ENCODE results near the gene RECQL5.
A peak's percentile ranks its signal among the peaks of the same experiment; 100 is the strongest.

RECQL5 gene

DNA sequence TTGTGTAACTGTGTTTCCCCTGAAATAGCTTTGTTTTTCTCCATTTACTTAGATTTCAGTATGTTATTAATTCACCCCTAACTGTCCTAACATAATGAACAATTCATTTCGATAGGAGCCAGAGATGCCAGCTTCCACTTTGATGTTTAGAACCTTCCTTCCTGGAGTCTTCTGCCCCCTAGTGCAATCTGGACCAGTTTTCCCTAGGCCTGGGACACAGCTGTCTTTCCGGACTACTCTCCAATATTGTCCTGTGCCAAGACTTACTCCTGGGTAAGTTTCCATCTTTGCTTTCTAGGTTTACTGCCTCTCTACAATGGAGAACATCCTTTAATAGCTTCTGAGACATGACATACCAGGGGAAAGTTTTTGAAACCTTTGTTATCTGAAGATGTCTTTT lies 12.8 kb downstream of the RECQL5 start:
- DNase-seq (ENCODE audit: extremely low spot score), result no peak
- ChIA-PET POLR2A (interaction anchor here (1.1 to 1.7 kb wide), 3 partner anchors 13 to 126 kb away, joined by 4 to 6 read pairs (median 4); partner anchors contain the start of genes RECQL5 and SAP30BP), CTCF (interaction anchor here (0.5 to 4.0 kb wide), 7 partner anchors 8 to 519 kb away, joined by 3 to 33 read pairs (median 6); partner anchors contain the start of gene SMIM5)
- TF ChIP-seq FOXK2 (IDR thresholded peaks at IDR 0.05), result no peak
- no peak for TF ChIP-seq ZNF384 (IDR thresholded peaks at IDR 0.05)
- no peak for TF ChIP-seq NFRKB (IDR thresholded peaks at IDR 0.05)
- TF ChIP-seq CTBP1 (IDR thresholded peaks at IDR 0.05; ENCODE audit: borderline replicate concordance), result no peak
- TF ChIP-seq FOXM1 (IDR thresholded peaks at IDR 0.05; ENCODE audit: borderline replicate concordance), result no peak
- TF ChIP-seq BHLHE40 (IDR thresholded peaks at IDR 0.05; ENCODE audit: borderline replicate concordance), result no peak
- no peak for TF ChIP-seq ELF4 (IDR thresholded peaks at IDR 0.05)
- TF ChIP-seq FOXA1 (IDR thresholded peaks at IDR 0.05), result no peak

DNA sequence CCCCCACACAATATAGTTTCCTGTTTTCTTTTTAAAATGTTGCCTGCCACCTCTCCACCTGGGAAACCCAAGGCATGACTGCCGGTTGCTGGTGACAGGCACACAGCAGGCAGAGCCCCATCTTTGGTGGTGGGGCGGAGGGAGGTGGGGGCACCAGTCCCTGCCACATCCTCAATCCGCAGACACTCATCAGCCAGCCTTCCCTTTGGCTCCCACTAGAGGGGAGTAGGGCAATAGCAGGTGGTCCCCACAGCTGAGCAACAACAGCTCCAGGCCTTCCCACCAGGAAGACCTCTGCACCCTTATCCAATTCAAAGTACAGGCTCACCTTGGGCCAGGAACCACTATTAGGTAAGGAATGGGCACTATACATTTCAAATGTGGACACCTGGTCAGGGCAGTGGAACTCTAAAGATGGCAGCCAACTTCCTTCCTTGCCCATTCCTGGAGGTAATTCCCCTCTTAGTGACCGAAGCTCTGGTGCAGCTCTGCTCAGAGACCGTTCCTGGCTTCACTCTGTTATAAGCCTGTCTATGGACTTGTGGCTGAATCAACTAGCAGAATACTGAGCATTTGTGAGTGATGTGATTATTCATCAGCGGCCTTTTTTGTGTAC lies 13.9 kb downstream of the RECQL5 start:
- ChIA-PET POLR2A (interaction anchor here (1.7 to 3.7 kb wide), 3 partner anchors 12 to 20 kb away, joined by 4 to 12 read pairs (median 5); partner anchors contain the start of genes RECQL5, SAP30BP and SMIM5), CTCF (interaction anchor here (0.6 to 4.0 kb wide), 7 partner anchors 10 to 97 kb away, joined by 4 to 33 read pairs (median 5); partner anchors contain the start of genes RECQL5 and SMIM5)
- no peak for TF ChIP-seq L3MBTL2 (conservative IDR thresholded peaks at IDR 0.05)
- TF ChIP-seq ARNT (IDR thresholded peaks at IDR 0.05), result no peak
- TF ChIP-seq FOXK2 (IDR thresholded peaks at IDR 0.05), result no peak
- no peak for TF ChIP-seq BHLHE40 (IDR thresholded peaks at IDR 0.05; ENCODE audit: borderline replicate concordance)
- TF ChIP-seq LEF1 (IDR thresholded peaks at IDR 0.05; ENCODE audit: borderline replicate concordance), result no peak
- no peak for TF ChIP-seq CTBP1 (IDR thresholded peaks at IDR 0.05; ENCODE audit: borderline replicate concordance)
- no peak for TF ChIP-seq TARDBP (IDR thresholded peaks at IDR 0.05)
- no peak for TF ChIP-seq HDGF (IDR thresholded peaks at IDR 0.05; ENCODE audit: borderline replicate concordance)
- TF ChIP-seq SP1 (IDR thresholded peaks at IDR 0.05), result no peak
- TF ChIP-seq PKNOX1 (IDR thresholded peaks at IDR 0.05), result no peak
- TF ChIP-seq ZNF384 (IDR thresholded peaks at IDR 0.05), result no peak
- TF ChIP-seq FOXM1 (IDR thresholded peaks at IDR 0.05; ENCODE audit: borderline replicate concordance), result no peak
- no peak for TF ChIP-seq NFRKB (IDR thresholded peaks at IDR 0.05)
- no peak for TF ChIP-seq ELF4 (IDR thresholded peaks at IDR 0.05)
- no peak for TF ChIP-seq FOXA1 (IDR thresholded peaks at IDR 0.05)
- TF ChIP-seq SUZ12 (IDR thresholded peaks at IDR 0.05), result no peak
- peak; percentile 80 for DNase-seq (ENCODE audit: extremely low spot score)

DNA sequence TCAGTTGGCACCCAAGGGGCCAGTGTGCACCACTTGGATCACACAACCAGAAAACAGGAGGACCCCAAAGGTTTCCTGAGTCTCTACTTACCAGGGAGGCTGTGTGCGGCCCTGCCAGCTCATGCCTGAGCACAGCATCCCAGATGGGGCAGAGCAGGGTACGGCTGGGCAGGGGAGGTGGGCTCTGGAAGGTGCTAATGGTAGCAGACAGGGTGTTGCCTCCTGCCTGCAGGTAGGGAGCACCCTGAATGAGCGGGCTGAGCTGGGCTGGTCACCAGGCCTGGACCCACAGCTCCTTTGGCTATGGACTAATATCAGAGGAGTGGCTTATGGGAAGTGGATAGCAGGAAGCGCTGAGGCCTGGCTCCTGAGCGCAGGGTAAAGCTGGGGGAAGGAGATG lies 14.6 kb downstream of the RECQL5 start:
- DNase-seq (ENCODE audit: extremely low spot score), result no peak
- ChIA-PET POLR2A (interaction anchor here (2.1 to 3.7 kb wide), 2 partner anchors 14 to 19 kb away, joined by 5 to 12 read pairs; partner anchors contain the start of genes RECQL5, SAP30BP and SMIM5), CTCF (interaction anchor here (0.6 to 4.0 kb wide), 7 partner anchors 10 to 98 kb away, joined by 4 to 33 read pairs (median 5); partner anchors contain the start of genes RECQL5 and SMIM5)
- TF ChIP-seq PKNOX1 (IDR thresholded peaks at IDR 0.05) (no peak), FOXK2 (IDR thresholded peaks at IDR 0.05) (no peak)

- TF ChIP-seq TARDBP (IDR thresholded peaks at IDR 0.05) (no peak), CTBP1 (IDR thresholded peaks at IDR 0.05; ENCODE audit: borderline replicate concordance) (no peak), PKNOX1 (IDR thresholded peaks at IDR 0.05) (no peak), FOXM1 (IDR thresholded peaks at IDR 0.05; ENCODE audit: borderline replicate concordance) (no peak), L3MBTL2 (conservative IDR thresholded peaks at IDR 0.05) (no peak), SUZ12 (IDR thresholded peaks at IDR 0.05) (no peak), FOXA1 (IDR thresholded peaks at IDR 0.05) (no peak), BHLHE40 (IDR thresholded peaks at IDR 0.05; ENCODE audit: borderline replicate concordance) (no peak), FOXK2 (IDR thresholded peaks at IDR 0.05) (no peak), ARNT (IDR thresholded peaks at IDR 0.05) (no peak), ZNF384 (IDR thresholded peaks at IDR 0.05) (no peak), NFRKB (IDR thresholded peaks at IDR 0.05) (no peak), HDGF (IDR thresholded peaks at IDR 0.05; ENCODE audit: borderline replicate concordance) (no peak), SP1 (IDR thresholded peaks at IDR 0.05) (no peak), LEF1 (IDR thresholded peaks at IDR 0.05; ENCODE audit: borderline replicate concordance) (no peak), ELF4 (IDR thresholded peaks at IDR 0.05) (no peak)
- ChIA-PET CTCF (interaction anchor here (4.0 to 10.4 kb wide), 2 partner anchors 17 kb away, joined by 33 to 69 read pairs; partner anchors contain the start of gene SMIM5), POLR2A (interaction anchor here (3.7 kb wide), 1 partner anchor 16 kb away, joined by 12 read pairs; the partner anchor contains the start of genes RECQL5 and SAP30BP)
- DNase-seq (ENCODE audit: extremely low spot score), result no peak
Observed at GRCh38 chr17:75650874-75651273, 16.1 kb downstream of the RECQL5 start.

DNA sequence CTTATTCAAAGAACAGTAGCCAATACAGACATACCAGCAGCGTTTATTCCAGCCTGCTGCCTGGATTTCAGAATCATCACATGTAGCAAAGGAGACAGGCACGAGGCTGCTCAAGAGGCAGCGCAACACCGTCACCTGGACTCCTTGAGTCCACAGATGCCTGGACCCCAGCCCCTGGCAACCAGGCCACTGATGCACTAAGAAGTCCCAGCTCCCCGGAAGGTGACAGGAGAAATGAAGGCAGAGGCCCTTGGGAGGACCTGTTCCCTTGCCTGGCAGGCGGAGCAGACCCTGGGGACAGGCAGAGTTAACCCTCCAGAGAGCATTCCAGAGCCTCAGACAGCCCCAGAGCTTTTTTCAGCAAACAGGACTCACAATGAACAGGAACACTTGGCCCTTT lies 17.3 kb downstream of the RECQL5 start:
- DNase-seq (ENCODE audit: extremely low spot score), result no peak
- TF ChIP-seq NFRKB (IDR thresholded peaks at IDR 0.05) (no peak), HDGF (IDR thresholded peaks at IDR 0.05; ENCODE audit: borderline replicate concordance) (no peak), L3MBTL2 (conservative IDR thresholded peaks at IDR 0.05) (no peak), ELF4 (IDR thresholded peaks at IDR 0.05) (no peak), ARNT (IDR thresholded peaks at IDR 0.05) (no peak), SP1 (IDR thresholded peaks at IDR 0.05) (no peak), CTBP1 (IDR thresholded peaks at IDR 0.05; ENCODE audit: borderline replicate concordance) (no peak), SUZ12 (IDR thresholded peaks at IDR 0.05) (no peak), FOXA1 (IDR thresholded peaks at IDR 0.05) (no peak), LEF1 (IDR thresholded peaks at IDR 0.05; ENCODE audit: borderline replicate concordance) (no peak), FOXM1 (IDR thresholded peaks at IDR 0.05; ENCODE audit: borderline replicate concordance) (no peak), ZNF384 (IDR thresholded peaks at IDR 0.05) (no peak), TARDBP (IDR thresholded peaks at IDR 0.05) (no peak), PKNOX1 (IDR thresholded peaks at IDR 0.05) (no peak), BHLHE40 (IDR thresholded peaks at IDR 0.05; ENCODE audit: borderline replicate concordance) (no peak)
- ChIA-PET POLR2A (interaction anchor here (1.1 to 3.7 kb wide), 3 partner anchors 17 to 130 kb away, joined by 4 to 12 read pairs (median 4); partner anchors contain the start of genes RECQL5 and SAP30BP), CTCF (interaction anchor here (10.4 kb wide), 1 partner anchor 16 kb away, joined by 69 read pairs; the partner anchor contains the start of gene SMIM5)

All from HEK293T (cell line).